ENCODE measurements around the gene YTHDF1. TPM values are rescaled to one million over a fixed set of nuclear protein-coding genes. Genes with fewer than 3 reads are reported as not detected.

The YTHDF1 gene
- total and polyA plus RNA-seq, 8 donors, result 17.8 to 41.1 (median 22.4) TPM

GRCh38 chr20:63241272-63241671 is 25.3 kb upstream of the YTHDF1 start:
- Histone ChIP-seq H3K27me3 (peaks cover 0 to 98% (median 3%) of the 10 kb centered on the region in 3 donors), H3K4me3 (no peak overlapping the region), H3K9me3 (no peaks in the 10 kb centered on the region), H3K27ac (no peak overlapping the region), H3K36me3 (no peaks in the 10 kb centered on the region), H3K4me1 (no peaks in the 10 kb centered on the region)
- intact Hi-C loops (cut with DNase I; ENCODE audit: low total_unique reads), result no loop called here
- WGBS, 5 donors, result 14 to 44% (median 24%) methylated on average over 9 to 11 of the region's 11 CpGs
- no peak for DNase-seq
- TF ChIP-seq POLR2A (IDR thresholded peaks at IDR 0.05) (no peak), EP300 (IDR thresholded peaks at IDR 0.05) (no peak), POLR2AphosphoS5 (IDR thresholded peaks at IDR 0.05) (no peak)
- TF ChIP-seq, protein P1, sequence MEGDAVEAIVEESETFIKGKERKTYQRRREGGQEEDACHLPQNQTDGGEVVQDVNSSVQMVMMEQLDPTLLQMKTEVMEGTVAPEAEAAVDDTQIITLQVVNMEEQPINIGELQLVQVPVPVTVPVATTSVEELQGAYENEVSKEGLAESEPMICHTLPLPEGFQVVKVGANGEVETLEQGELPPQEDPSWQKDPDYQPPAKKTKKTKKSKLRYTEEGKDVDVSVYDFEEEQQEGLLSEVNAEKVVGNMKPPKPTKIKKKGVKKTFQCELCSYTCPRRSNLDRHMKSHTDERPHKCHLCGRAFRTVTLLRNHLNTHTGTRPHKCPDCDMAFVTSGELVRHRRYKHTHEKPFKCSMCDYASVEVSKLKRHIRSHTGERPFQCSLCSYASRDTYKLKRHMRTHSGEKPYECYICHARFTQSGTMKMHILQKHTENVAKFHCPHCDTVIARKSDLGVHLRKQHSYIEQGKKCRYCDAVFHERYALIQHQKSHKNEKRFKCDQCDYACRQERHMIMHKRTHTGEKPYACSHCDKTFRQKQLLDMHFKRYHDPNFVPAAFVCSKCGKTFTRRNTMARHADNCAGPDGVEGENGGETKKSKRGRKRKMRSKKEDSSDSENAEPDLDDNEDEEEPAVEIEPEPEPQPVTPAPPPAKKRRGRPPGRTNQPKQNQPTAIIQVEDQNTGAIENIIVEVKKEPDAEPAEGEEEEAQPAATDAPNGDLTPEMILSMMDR (IDR thresholded peaks at IDR 0.05), result no peak

DNA sequence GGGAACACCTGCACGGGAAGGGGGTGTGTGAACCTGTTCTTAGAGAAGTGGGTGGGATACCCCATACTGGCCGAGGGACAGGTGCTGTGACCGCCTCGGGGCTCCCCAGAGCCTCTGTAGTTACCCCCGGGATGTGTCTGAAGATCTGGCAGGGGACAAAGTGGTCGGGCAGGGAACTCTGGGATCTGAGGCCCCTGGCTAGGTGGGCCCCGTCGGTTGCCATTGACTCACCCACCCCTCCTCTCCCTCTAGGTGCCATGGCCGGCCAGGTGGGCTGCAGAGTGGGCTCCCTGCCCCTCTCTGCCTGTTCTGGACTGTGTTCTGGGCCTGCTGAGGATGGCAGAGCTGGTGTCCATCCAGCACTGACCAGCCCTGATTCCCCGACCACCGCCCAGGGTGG is 24.1 kb upstream of the YTHDF1 start:
- H3K4me1 ChIP-seq, result no peaks in the 10 kb centered on the region
- TF ChIP-seq EP300 (IDR thresholded peaks at IDR 0.05) (no peak), POLR2A (IDR thresholded peaks at IDR 0.05) (no peak), POLR2AphosphoS5 (IDR thresholded peaks at IDR 0.05) (no peak)
- TF ChIP-seq, protein P1 (IDR thresholded peaks at IDR 0.05), result no peak
- intact Hi-C loops (cut with DNase I; ENCODE audit: low total_unique reads), result no loop called here
- no peak for DNase-seq
- no peak overlapping the region for H3K27ac ChIP-seq
- no peak overlapping the region for H3K4me3 ChIP-seq
- peaks cover 0 to 98% (median 12%) of the 10 kb centered on the region in 3 donors for H3K27me3 ChIP-seq
- H3K9me3 ChIP-seq, result no peaks in the 10 kb centered on the region
- H3K36me3 ChIP-seq, result no peaks in the 10 kb centered on the region
- WGBS, 5 donors, result 80 to 85% (median 83%) methylated on average over 10 to 11 of the region's 11 CpGs

GRCh38 chr20:63239431-63239830 is 23.5 kb upstream of the YTHDF1 start:
- H3K27me3 ChIP-seq, result peaks cover 0 to 98% (median 12%) of the 10 kb centered on the region in 3 donors
- WGBS, 5 donors, result 85 to 92% (median 86%) methylated on average over 18 to 30 of the region's 30 CpGs

GRCh38 chr20:63238514-63239125 is 22.7 kb upstream of the YTHDF1 start:
- WGBS, 5 donors, result 35 to 51% (median 43%) methylated on average over 10 to 16 of the region's 16 CpGs

More at GRCh38 chr20:63239431-63239830, 23.5 kb upstream of the YTHDF1 start:
- Histone ChIP-seq H3K4me1 (no peaks in the 10 kb centered on the region), H3K4me3 (no peak overlapping the region), H3K36me3 (no peaks in the 10 kb centered on the region), H3K27ac (no peak overlapping the region), H3K9me3 (no peaks in the 10 kb centered on the region)
- DNase-seq, result no peak
- intact Hi-C loops (cut with DNase I; ENCODE audit: low total_unique reads), result no loop called here
- TF ChIP-seq POLR2AphosphoS5 (IDR thresholded peaks at IDR 0.05), result no peak
- no peak for TF ChIP-seq EP300 (IDR thresholded peaks at IDR 0.05)
- no peak for TF ChIP-seq POLR2A (IDR thresholded peaks at IDR 0.05)
- TF ChIP-seq, protein P1 (IDR thresholded peaks at IDR 0.05), result no peak

More at GRCh38 chr20:63238514-63239125, 22.7 kb upstream of the YTHDF1 start:
- Histone ChIP-seq H3K36me3 (no peaks in the 10 kb centered on the region), H3K4me3 (no peak overlapping the region), H3K27ac (no peak overlapping the region), H3K27me3 (peaks cover 0 to 98% (median 12%) of the 10 kb centered on the region in 3 donors), H3K9me3 (no peaks in the 10 kb centered on the region), H3K4me1 (no peaks in the 10 kb centered on the region)
- TF ChIP-seq, protein P1 (IDR thresholded peaks at IDR 0.05), result no peak
- TF ChIP-seq EP300 (IDR thresholded peaks at IDR 0.05) (no peak), POLR2AphosphoS5 (IDR thresholded peaks at IDR 0.05) (no peak), POLR2A (IDR thresholded peaks at IDR 0.05) (no peak)
- peak in 1 of 2 donors; percentile 58 for DNase-seq
- intact Hi-C loops (cut with DNase I; ENCODE audit: low total_unique reads), result no loop called here
